HG03432 (cell line): ENCODE measurements around the gene GARNL3.

ENCODE experiments used
- ATAC-seq: cut with Tn5 transposase; IDR thresholded peaks from one replicate; pipeline ENCODE4 v1.9.1; 2021; ENCODE audit warnings: mild to moderate bottlenecking, moderate library complexity; ENCODE audit not compliant: unreplicated experiment

GARNL3 gene

GRCh38 chr9:127423934-127424675 is 159.5 kb downstream of the GARNL3 start, which contains the start of gene ZNF79:
TSS of gene ZNF79 (plus strand) at chr9:127424382. CDS start at chr9:127424788, 406 bp downstream.
- peak; percentile 89 for ATAC-seq

DNA sequence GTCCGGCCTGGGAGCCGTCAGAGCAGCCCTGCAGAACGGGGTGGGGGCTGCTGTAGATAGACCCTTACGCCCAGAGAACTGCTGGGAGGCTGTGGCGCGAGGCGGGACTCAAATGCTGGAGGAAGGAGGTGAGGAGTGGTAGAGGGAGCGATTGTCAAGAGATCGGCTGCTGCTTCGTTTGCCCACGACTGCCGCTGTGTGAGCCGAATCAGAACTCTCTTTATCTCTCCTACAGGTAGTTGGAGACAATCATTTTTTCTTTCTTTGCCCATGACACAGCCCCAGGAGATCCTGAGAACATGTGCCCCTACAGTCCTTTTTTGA is 160.1 kb downstream of the GARNL3 start:
- peak; percentile 28 for ATAC-seq

DNA sequence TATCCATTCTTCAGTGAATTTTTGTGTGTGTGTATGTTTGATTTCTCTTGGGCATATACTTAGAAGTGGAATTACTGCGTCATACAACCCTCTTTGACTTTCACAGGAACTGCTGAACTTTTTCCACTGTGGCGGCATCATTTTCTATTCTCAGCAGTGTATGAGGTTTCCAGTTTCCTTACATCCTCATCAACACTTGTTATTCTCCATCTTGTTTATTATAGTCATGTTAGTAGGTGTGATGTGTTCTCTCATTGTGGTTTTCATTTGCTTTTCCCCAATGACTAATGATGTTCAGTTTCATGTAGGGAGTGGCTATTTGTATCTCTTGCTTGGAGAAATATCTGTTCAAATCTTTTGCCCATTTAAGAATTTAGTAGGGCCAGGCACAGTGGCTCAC is 162.2 kb downstream of the GARNL3 start:
- no peak for ATAC-seq

DNA sequence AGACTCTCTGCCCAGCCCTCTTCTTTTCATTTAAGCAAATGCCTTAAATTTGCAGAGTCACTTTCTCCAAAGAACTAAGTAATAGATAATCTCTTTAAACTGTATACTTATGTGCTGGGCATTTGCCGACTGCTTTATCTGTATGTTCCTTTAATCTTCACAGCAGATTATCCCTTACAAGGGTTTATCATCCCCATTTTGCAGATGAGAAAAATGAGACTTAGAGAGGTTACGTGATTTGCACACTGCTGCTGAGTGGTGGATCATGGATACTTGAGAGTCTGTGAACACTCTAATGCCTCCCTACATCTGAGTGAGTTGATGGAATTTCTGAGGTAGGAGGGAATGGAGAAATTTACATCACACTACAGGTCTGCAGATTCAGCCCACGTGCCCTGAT is 163.8 kb downstream of the GARNL3 start:
- ATAC-seq = no peak

DNA sequence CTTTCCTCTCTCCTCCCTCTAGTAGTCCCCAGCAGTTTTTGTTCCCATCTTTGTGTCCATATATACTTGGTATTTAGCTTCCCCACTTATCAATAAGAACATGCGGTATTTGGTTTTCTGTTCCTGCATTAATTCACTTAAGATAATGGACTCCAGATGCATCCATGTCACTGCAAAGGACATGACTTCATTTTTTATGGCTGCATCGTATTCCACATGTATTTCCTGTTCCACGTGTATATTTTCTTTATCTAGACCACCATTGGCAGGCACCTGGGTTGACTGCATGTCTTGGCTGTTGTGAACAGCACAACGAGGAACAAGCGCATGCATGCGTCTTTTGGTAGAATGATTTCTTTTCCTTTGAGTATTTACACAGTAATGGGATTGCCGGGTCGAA is 165.8 kb downstream of the GARNL3 start:
- ATAC-seq = no peak

DNA sequence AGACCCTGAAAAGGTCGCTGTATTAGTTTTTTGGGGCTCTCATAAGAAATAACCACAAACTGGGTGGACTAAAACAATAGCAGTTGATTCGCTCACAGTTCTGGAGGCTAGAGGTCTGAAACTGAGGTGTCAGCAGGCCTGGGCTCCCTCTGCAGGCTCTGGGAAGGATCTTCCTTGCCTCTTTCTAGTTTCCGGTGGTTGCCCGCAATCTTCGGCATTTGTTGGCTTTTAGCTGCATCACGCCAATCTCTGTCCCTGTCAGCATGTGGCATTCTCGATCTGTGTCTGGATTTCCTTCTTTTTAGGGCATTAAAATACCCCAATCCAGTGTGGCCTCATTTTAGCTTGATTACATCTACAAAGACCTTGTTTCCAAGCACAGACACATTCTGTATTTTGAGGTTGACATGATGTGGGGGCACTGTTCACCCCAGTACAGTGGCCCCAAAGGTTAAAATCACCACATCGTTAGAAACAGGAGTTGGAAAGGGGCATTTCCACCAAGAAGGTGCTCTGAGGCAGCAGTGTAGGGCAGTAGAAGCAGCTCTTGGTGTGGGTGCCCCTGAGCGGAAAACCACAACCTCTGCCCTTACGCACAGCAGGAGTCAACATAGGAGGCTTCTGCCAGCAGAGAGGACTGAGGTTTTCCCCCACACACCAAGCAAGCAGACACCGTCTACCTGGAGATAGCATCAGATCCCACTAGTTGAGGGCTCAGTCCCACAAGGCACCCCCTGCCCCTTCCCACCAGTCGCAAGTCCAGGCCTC is 173.1 kb downstream of the GARNL3 start:
- no peak for ATAC-seq

GRCh38 chr9:127438394-127438793 is 173.8 kb downstream of the GARNL3 start:
- ATAC-seq = no peak
